Germinal center (tissue), 1 donor: Measurements from ENCODE around the gene PGLYRP1.

Experiments used
- DNase-seq: peaks from one replicate; pipeline ENCODE4 v3.0.0; 2012; ENCODE audit warnings: mixed read lengths, low spot score

The PGLYRP1 gene, protein sequence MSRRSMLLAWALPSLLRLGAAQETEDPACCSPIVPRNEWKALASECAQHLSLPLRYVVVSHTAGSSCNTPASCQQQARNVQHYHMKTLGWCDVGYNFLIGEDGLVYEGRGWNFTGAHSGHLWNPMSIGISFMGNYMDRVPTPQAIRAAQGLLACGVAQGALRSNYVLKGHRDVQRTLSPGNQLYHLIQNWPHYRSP

DNA sequence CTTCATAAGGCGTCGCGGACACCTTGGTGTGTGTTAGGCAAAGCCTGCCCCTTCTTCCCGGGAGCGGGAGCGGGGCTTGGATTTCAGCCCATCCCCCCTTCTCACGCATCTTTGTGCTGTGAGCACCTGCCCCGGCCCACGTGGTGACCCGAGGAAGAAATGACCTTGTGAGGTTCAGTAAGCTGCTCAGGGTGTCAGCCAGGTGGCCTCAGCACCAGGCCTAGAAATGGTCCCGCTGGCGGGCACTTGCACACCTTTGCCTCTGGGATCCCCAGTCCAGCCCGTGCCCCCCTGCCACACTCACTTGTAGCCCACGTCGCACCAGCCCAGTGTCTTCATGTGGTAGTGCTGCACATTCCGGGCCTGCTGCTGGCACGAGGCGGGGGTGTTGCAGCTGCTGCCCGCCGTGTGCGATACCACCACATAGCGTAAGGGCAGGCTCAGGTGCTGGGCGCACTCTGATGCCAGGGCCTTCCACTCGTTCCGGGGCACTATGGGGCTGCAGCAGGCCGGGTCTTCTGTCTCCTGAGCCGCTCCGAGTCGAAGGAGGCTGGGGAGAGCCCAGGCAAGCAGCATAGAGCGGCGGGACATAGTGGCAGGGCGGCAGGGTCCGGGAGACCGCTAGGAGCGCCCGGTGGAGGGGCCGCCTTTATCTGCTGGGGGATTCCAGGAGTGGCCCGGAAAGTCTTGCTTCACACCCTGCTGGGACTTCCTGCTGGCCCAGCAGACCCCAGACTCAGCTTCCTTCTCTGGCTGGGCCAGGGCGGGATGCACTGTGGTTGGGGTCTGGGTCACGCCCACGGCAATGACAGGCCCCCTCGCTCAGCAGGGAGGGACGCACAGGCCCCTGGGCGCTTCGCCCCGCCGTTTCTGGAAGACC, at the start of gene PGLYRP1:
TSS of gene PGLYRP1 (minus strand) at position 623 of the 880 bp plus-strand sequence. CDS start at position 591, 32 bp downstream.
- DNase-seq, result no peak

DNA sequence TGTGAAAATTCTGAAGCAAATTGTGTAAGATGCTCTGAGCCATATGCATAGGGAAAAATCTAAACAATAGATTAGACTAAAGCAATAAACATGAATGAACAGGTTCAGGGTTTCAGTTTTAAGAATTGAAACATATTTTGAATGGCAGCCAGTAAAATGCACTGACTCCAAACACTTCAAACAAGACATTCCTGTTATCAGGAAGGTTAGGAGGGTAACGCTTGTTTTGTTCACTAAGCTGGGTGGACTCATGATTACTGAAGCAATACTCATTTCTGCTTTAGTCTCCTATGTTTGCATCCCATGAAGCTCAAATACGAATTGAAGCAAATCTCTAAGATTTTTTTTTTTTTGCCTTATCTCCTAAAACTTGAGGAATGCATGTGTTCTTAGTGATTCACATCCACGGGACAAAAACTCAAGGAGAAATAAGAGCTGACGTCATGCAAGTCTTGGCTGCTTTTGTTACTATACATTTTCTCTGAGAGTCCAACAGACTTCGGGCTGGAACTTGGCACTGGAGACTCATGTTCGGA, 47.0 kb upstream of the PGLYRP1 start:
- no peak for DNase-seq

DNA sequence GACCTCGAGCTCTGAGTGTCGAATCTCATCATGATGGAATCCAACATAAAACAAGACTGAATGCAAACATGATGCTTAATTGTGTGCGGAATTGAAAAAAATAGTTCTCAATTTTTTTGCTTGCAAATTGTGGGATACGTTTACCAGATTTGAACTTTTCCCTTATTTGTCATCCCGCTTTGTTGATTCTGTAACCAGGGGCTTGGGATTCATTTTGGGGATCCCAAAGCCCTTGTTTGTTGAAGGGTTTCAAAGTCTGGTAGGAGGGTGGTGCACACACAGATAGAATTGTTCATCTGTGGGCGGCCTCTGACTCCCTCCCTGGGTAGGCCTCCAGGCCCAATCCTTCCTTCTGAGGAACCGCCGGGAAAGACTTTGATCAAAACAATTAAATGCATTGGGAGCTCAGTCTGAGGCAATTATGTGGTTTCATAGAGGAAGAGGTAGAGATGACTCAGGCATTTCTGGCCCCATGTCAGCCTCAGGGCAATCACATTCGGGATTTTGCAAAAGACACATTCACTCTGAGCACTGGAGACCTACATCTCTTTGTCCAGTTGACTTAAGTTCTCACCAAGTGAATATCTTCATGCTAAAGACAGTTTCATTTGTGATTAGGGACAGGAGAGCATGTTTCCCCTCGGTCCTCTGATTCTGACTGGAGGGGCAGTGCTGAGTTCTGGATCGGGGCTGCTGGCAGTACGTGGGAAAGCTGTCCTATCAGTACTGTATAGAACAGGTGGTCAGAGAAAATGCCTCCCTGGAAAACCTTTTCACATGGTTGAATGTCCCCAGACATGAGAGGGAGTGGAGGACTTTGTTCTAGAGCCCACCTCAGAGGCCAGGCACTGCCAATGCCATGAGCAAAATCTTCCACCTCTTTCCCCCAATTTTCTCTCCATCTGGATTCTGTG, 45.7 kb upstream of the PGLYRP1 start:
- no peak for DNase-seq

DNA sequence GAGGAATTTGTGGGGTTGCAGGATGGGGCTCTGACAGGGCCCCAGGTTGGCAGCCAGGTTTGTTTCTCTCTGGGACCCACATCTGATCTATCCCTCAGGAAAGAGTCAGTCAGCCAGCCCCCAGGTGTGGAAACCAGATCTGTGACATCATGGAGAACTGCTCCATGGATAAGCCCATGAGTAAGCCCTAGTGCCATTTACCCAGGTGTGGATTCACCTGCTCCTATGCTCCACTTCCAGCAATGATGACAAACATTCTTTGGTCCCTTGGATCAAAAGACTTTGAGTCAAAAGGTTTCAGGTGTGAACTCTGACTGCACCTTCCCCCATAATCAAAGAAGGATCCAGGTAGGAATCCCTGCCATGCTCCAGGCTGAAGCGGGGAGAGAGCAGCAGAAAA, 44.8 kb upstream of the PGLYRP1 start:
- no peak for DNase-seq

DNA sequence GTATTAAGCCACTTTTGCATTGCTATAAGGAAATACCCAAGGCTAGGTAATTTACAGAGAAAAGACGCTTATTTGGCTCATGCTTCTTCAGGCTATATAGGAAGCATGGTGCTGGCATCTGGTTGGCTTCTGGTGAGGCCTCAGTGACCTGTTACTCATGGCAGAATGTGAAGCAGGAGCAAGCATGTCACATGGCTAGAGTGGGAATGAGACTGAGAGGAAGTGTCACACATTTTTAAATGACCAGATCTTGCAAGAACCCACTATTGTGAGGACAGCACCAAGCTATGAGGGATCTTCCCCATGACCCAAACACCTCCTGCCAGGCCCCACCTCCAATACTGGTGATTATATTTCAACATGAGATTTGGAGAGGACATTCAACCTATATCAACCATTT, 43.6 kb upstream of the PGLYRP1 start:
- DNase-seq, result no peak

DNA sequence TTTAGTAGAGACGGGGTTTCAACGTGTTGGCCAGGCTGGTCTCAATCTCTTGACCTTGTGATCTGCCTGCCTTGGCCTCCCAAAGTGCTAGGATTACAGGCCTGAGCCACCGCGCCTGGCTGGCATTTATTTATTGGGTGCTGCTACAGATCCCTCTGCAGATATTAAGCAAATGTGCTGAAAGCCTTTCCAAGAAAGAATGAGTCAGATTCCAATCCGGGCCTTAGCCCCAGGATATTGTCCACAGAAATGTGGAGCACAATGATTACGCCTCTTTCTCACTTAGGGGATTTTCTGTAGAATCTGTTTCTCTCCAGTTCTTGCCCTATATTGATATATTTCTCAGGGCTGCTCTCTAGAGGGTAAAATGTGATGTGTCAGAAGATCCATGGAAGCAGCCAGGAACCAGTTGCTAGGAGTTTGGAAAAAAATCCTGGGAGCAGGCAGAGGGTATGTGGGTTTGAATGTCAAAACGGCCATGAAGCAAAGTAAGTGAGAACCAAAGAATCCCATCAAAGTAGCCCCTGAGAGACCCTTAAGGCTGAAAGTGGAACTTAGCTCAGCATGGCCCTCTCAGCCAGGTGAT, 42.7 kb upstream of the PGLYRP1 start:
- DNase-seq, result no peak

DNA sequence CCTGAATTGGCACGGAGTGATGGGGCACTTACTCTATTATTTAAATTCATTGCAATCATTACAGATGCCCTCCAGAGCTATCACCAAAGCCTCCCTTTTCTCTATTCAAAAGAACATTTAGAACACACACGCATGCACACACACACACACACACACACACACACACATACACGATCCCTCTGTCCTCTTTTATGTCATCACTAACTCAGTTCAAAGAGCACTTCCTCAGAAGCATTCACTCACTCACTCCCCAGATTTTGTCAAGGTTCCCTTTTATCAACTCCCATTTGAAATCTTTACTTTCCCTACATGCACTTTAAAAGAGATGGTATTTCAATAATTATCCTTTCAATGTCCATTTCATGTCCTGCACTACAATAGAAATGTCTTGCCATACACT, 40.3 kb upstream of the PGLYRP1 start:
- DNase-seq, result no peak

DNA sequence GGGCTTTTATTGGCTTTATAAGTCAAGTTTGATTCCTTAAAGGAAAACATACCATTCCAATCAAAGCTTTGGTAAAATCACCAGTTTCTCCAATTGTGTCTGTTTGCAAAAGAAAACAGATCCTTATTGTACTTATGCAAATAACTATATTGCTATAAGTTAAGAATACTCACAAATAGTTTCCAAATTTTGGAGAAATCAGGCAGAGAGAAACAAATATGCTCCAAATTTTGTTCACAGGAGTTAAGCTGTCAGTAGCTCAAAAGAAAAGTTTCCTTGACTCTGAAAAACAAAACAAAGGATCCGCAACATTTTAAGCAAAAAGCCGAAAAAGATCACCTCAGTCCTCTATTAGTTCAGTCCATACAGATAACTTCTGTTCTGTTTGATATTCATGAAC, 37.2 kb upstream of the PGLYRP1 start:
- no peak for DNase-seq

DNA sequence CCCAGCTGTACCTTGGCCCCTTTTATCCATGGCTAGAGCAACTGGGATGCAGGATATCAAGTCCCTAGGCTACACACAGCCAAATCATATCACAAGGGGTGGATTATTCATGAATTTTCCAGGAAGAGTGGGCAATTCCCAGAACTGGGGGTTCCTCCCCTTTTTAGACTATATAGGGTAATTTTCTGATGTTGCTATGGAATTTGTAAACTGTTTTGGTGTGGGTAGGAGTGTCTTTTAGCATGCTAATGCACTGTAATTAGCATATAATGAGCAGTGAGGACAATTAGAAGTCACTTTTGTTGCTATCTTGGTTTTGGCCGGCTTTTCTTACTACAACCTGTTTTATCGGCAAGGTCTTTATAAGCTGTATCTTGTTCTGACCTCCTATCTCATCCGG, 35.9 kb upstream of the PGLYRP1 start:
- no peak for DNase-seq

DNA sequence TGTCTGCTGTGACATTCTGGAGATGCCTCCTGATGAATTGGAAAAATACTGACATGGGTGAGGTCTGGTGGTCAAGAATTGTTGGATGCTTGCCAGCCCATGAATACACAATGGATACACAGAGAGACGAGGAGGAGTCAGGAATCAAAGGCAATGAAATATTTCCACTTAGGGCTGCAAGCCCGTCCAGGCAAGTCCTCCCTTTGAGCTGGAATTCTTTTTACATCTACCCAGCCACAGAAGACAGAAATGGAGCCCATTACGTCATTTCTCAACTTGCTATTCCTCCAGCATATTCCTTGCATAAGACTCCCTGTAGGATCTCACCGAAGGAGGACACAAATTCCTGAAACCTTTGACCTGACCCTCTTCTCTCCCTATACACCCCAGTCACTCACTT, 33.7 kb upstream of the PGLYRP1 start:
- DNase-seq, result no peak

DNA sequence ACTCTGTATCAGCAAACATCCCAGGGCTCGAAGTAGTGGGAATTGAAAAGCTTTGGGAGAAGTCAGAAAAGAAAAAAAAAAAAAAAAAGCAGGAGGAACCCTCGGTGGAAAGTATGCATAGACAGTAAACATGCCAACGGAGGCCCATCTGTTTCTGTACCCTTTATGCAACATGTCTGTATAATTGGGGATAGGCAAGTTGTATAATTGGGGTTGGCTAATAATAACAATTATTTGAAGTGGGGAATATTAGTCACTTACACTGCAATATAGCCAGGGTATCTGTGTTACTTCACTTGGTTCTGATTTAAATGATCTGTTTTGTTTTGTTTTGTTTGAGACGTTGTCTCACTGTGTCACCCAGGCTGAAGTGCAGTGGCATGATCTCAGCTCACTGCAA, 30.0 kb upstream of the PGLYRP1 start:
- DNase-seq, result no peak

DNA sequence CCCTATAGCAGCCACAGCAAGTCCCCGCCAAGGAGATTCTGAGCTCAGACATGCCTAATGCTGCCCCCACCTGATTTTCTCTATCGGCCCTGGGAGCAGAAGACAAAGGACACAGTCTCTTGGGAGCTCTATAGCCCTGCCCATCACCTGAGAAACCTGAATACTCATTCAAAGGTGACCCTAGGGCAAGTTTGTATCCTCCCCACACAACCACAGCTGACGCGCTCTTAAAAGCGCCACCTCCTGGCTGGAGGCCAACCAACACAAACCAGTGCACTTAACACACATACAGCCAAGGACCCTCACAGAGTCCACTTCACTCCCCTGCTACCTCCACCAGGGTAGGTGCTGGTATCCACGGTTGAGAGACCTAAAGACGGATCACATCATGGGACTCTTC, 26.7 kb upstream of the PGLYRP1 start:
- no peak for DNase-seq

DNA sequence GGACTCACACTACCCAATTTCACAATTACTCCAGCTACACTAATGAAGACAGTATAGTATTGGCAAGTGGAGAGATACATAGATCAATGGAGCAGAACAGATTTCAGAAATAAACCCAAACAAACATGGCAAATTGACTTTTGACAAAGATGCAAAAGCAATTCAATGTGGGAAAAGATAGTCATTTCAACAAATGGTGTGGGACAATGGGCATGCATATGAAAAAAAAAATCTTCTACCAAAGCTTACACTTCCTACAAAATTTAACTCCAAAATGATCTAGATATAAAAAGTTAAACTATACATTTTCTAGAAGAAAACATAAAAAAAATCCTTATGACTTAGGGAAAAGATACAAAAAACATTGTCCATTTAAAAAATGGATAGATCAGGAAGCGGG, 20.7 kb upstream of the PGLYRP1 start:
- no peak for DNase-seq

DNA sequence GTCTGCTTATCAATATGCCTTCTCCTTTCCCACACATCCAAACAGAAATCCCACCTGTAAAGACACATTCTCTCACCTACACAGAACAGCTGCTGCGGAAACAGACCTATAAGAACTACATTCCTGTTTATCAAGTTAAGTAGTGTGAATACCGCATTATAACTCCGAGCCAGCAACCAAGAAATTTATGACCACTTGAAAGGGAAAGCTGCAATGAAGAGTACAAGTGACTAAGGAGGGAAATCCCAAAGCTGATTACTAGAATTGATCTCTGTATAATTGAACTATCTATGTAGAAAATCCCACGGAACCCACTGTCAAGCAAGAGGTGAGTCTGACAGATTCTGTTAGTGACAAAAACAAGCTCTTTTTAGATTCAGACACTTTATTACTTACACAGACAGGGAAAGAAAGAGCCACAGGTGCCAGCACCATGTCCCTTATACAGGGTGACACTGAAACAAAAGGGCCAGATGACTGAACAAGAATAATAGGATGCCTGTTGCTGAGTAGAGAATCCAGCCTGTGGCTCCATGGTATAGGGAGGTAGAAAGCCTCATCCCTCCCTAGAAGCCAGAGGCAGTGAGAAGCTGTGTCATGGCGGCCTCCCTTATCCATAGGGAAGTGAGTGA, 19.5 kb upstream of the PGLYRP1 start:
- DNase-seq, result no peak

DNA sequence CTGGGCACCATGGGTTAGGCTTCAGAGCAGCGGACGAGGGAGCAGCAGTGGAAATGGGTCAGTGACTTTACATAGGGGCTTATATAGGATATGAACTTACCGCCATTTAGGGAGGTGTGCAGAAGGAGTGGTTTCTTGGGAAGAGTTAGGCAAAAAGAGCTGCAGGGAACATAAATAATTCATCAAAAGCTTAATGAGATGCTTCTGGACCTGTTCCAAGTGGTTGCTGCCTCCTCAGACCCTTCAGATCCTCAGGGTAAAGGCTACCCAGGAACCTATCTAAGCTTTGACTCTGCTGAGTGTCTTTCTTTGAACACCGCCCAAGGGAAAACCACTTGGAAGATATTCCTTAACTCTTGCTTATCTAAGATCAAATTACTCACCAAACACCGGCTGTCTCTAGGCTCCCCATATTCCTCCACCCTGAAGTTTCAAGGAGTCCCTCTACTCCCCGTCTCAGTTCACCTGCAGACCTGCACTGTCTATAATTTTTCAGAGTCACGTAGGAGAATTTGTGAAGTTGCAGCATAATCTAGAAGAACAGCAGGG, 18.2 kb upstream of the PGLYRP1 start, which contains the start of gene IGFL4:
TSS of gene IGFL4 (minus strand) at position 51 of the 549 bp plus-strand sequence. CDS start at position 11, 40 bp downstream.
- DNase-seq, result no peak

DNA sequence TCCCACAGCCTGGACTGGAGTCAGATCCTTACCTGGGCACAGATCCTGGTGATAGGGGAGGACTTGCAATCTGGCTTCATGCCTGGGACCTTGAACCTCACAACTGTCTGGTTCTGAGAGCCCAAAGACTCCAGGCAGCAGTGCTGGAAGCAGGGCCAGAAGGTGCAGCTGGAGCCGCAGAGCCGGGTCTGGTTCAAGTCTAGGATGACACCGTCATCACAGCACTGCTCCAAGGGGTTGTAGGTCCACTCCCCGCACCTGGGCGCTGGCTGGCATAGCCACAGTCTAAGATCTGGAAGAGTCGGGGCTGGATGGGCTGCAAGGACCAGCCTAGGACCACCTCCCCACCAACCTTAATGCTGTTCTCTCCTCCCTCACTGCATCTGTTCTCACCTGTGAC, 17.3 kb upstream of the PGLYRP1 start:
- no peak for DNase-seq

DNA sequence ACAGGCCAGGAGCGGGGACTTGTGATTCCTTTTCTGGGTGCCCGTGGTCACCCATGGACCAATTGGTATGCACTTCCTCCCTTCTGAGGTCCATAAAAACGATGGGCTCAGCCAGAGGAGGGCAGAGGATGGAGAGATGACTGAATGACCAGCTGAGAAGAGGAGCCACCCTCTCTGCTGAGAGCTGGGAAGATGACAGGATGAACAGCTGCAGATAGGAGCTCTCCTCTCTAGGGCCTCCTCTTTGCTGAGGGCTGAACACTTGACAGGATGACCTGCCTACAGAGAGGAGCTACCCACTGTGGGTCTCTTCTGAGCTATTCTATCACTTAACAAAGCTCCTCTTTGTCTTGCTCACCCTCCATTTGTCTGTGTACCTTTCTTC, 13.9 kb upstream of the PGLYRP1 start:
- no peak for DNase-seq

DNA sequence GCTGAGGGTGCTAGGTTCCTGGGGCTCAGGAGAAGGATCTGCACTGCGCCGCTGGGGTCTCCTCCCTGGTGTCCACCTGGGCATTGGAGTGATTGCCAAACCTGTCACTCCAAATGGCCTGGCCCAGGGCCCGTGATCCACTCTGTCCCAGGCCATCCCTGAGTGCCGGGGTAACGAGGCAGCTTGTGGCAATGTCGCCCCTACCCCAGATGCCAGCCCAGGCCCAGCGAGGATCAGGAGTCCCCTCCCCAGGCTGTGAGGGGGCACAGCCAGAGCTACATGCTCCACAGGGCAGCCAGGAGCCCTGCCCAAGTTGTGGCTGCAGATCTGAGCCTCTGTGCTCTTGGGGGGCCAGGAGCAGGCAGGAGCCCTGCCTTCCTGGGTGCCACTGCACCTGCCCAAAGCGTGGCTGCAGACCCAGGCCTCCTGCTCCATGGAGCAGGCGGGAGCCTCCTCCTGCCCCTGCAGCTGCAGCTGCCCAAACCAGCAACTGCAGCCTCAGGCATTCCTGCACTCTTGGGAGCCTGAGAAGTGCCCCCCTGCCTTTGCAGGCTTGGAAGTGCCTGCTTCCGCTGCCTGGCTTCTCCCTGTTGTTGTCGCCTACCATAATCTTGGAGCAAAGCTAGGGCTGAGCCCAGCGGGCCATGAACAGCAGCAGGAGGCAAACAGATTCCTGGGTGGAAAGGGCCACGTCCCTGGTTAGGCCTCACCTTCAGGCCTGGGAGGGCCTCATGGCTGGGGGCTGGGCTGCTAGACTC, 13.3 kb upstream of the PGLYRP1 start:
- no peak for DNase-seq

DNA sequence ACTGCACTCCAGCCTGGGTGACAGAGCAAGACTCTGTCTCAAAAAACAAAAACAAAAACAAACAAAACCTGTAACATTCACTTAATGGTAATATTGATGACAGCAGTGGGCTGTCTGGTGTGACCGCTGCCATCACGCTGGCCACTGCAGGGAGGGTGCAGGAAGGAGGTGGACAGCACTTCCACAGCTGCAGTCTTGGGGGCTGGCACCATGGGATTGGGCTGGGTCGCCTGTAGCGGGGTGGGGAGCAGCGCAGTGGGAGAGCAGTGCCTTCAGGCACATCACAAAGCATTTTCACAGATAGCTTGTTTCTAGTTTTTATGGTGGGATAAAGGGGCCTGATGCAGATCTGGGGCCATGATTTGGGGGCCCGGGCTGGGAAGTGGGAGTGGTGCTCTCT, 12.7 kb upstream of the PGLYRP1 start:
- DNase-seq, result no peak

DNA sequence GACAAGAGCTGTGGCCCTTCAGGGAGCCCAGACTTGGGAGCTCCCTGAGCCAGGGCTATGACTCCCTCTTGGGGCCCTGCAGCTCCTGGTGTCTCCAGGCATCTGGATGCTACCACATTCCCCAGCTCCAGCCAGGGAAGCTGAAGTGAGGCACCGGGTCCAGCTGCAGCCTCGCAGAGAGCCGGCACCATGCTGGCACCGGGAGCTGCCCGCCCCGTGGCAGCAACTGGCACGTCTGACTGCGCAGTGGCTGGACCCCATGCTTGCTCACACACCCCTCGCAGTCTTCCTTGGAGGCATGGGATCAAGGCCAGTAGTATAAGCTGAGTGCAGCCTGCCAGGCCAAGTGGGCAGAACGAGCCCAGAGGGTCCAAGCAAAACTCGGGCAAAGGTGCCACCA, 10.5 kb upstream of the PGLYRP1 start:
- DNase-seq, result no peak
